Lung (tissue), 12 donors: Measurements from ENCODE around the gene BDKRB2. TPM values are rescaled to one million over a fixed set of nuclear protein-coding genes. Genes with fewer than 3 reads are reported as not detected.
A peak's percentile ranks its signal among the peaks of the same experiment; 100 is the strongest.

ENCODE experiments used
- ATAC-seq: fragments of 200-7000 bp; cut with Tn5 transposase; one replicate; pipeline ENCODE4 v1.9.1; 2020; ENCODE audit warnings: moderate number of reproducible peaks; ENCODE audit not compliant: insufficient read depth, low FRiP score
- DNase-seq, 3 donors: peaks; one replicate each; pipeline ENCODE4 v3.0.0-alpha.2; 2013 to 2017
- H3K27ac ChIP-seq, 2 donors: one replicate each; pipeline ENCODE4 v1.5.1; 2013; ENCODE audit warnings: mild to moderate bottlenecking in 2 of 2, moderate library complexity in 2 of 2, control low read depth in 1 of 2, inconsistent platforms in 1 of 2, low read depth in 1 of 2, low read length in 1 of 2
- H3K27me3 ChIP-seq, 3 donors: one replicate each; pipeline ENCODE4 v1.5.1; 2013; ENCODE audit warnings: low read length in 2 of 3; ENCODE audit not compliant: control insufficient read depth in 3 of 3, insufficient read depth in 3 of 3
- H3K36me3 ChIP-seq, 4 donors: one replicate each; pipeline ENCODE4 v1.5.1; 2013; ENCODE audit warnings: low read length in 4 of 4, mild to moderate bottlenecking in 1 of 4, moderate library complexity in 1 of 4; ENCODE audit not compliant: control insufficient read depth in 4 of 4, insufficient read depth in 4 of 4
- H3K4me1 ChIP-seq, 5 donors: one replicate each; pipeline ENCODE4 v1.5.1; 2013; ENCODE audit warnings: low read length in 5 of 5, mild to moderate bottlenecking in 2 of 5, moderate library complexity in 1 of 5; ENCODE audit not compliant: control insufficient read depth in 5 of 5, insufficient read depth in 5 of 5
- H3K4me3 ChIP-seq: one replicate; pipeline ENCODE4 v1.5.1; 2013; ENCODE audit warnings: mild to moderate bottlenecking, control low read depth, moderate library complexity
- H3K9ac ChIP-seq, 2 donors: one replicate each; pipeline ENCODE4 v1.5.1; 2013; ENCODE audit warnings: low read length in 2 of 2, control low read depth in 1 of 2; ENCODE audit not compliant: insufficient read depth in 1 of 2
- H3K9me3 ChIP-seq, 4 donors: one replicate each; pipeline ENCODE4 v1.5.1; 2013; ENCODE audit warnings: low read length in 3 of 4, mild to moderate bottlenecking in 1 of 4, moderate library complexity in 1 of 4; ENCODE audit not compliant: control insufficient read depth in 4 of 4, insufficient read depth in 3 of 4
- CTCF ChIP-seq: IDR thresholded peaks from 2 replicates; pipeline ENCODE4 v1.5.1; 2012; ENCODE audit warnings: mild to moderate bottlenecking; ENCODE audit errors: control extremely low read depth, extremely low read depth
- WGBS, 2 donors: extraction: QIAGEN DNeasy Blood & Tissue Kit; methylation state at CpG; one replicate each; pipeline ENCODE4 v1.1.7; 2013; 5-methylcytosine and 5-hydroxymethylcytosine counted together
- polyA plus RNA-seq, 2 donors: library from polyadenylated mRNA; stranded (reverse); fragments of 200-250 nt; gene quantifications; one replicate each; pipeline ENCODE4 v1.2.1, GENCODE V29; 2013
- total RNA-seq, 2 donors: library from RNA; depleted of rRNA in 1 of 2; stranded (reverse); fragments of >200 nt in 1 of 2; gene quantifications; one replicate each; pipeline ENCODE4 v1.2.1, GENCODE V29; 2014 to 2021
- donor health status: control.
- donor health status: control.
- donor health status: Bipolar disorder and iron deficiency.
- donor health status: healthy.
- donor health status: DM: yes; HTN: yes; CAD: no.

The BDKRB2 gene
- total and polyA plus RNA-seq, 4 donors = 0.77 to 5.8 (median 2.4) TPM

- no peak for TF ChIP-seq CTCF
- Histone ChIP-seq H3K4me1 (peaks cover 0 to 6% (median 4%) of the 10 kb centered on the region in 5 donors), H3K27me3 (no peaks in the 10 kb centered on the region), H3K9ac (no peak overlapping the region), H3K27ac (no peak overlapping the region), H3K9me3 (peaks cover 0 to 6% (median 2%) of the 10 kb centered on the region in 4 donors), H3K36me3 (no peaks in the 10 kb centered on the region), H3K4me3 (no peak overlapping the region)
- DNase-seq = no peak
- WGBS, 2 donors = 79 to 82% methylated on average over 8 of the region's 8 CpGs
- ATAC-seq = no peak
Observed at GRCh38 chr14:96224480-96225096, 19.9 kb downstream of the BDKRB2 start.

DNA sequence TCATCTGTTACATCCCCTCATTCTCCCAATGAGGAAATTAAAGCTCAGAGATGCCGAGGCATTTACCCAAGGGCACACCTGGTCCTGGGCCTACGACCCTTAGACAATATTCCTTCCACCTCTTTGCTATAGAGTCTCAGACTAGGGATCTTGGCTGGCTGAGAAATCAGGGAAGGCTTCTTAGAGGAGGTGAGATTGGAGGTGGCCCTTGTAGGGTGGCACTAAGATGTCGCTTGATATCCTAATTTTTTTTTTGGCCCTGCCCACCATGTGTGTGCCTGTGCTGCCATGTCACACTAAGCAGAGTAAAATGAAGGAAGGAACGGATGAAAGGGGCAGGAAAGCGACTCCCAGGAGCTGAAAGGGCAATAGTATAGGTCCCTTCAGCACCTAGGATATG is 20.6 kb downstream of the BDKRB2 start:
- no peak overlapping the region for H3K4me3 ChIP-seq
- H3K36me3 ChIP-seq = no peaks in the 10 kb centered on the region
- TF ChIP-seq CTCF = no peak
- H3K9me3 ChIP-seq = peaks cover 0 to 6% (median 2%) of the 10 kb centered on the region in 4 donors
- DNase-seq = no peak
- WGBS, 2 donors = 92 to 93% methylated on average over 5 of the region's 5 CpGs
- no peaks in the 10 kb centered on the region for H3K27me3 ChIP-seq
- H3K9ac ChIP-seq = no peak overlapping the region
- peaks cover 0 to 6% (median 4%) of the 10 kb centered on the region in 5 donors for H3K4me1 ChIP-seq
- H3K27ac ChIP-seq = no peak overlapping the region
- ATAC-seq = no peak

DNA sequence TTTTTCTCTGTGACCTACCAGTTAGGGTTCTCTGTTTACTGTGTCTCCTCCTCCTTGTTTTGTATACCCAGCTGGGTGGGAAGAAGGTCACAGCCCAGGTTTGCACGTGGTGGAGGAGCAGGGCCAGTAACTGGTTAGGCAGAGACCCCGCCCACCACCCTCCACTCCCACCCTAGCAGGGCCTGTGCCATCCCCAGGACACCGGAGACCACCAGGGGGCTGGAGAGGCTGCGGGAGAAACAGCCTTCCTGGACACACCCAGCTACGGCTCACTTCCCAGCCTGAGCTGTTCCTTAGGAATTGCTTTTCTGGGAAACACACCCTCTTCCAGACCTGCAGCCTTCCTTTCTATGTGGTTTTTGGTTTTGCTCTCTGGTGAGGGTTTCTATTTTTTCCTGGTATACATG is 21.1 kb downstream of the BDKRB2 start:
- TF ChIP-seq CTCF = no peak
- Histone ChIP-seq H3K9me3 (peaks cover 0 to 6% (median 2%) of the 10 kb centered on the region in 4 donors), H3K9ac (no peak overlapping the region), H3K4me1 (peaks cover 0 to 6% (median 4%) of the 10 kb centered on the region in 5 donors), H3K27ac (no peak overlapping the region), H3K36me3 (no peaks in the 10 kb centered on the region), H3K4me3 (no peak overlapping the region), H3K27me3 (no peaks in the 10 kb centered on the region)
- no peak for ATAC-seq
- WGBS, 2 donors = 32 to 33% methylated on average over 5 of the region's 5 CpGs
- peak in 1 of 3 donors; percentile 38 for DNase-seq

GRCh38 chr14:96227428-96227827 is 22.8 kb downstream of the BDKRB2 start:
- DNase-seq = no peak
- H3K9ac ChIP-seq = no peak overlapping the region
- no peaks in the 10 kb centered on the region for H3K27me3 ChIP-seq
- 84 to 87% methylated on average over 7 of the region's 7 CpGs for WGBS, 2 donors
- H3K27ac ChIP-seq = no peak overlapping the region
- no peaks in the 10 kb centered on the region for H3K36me3 ChIP-seq
- H3K4me3 ChIP-seq = no peak overlapping the region
- no peak for TF ChIP-seq CTCF
- H3K9me3 ChIP-seq = peaks cover 0 to 6% (median 2%) of the 10 kb centered on the region in 4 donors
- no peak for ATAC-seq
- H3K4me1 ChIP-seq = peaks cover 0 to 14% (median 0%) of the 10 kb centered on the region in 5 donors
